ENCODE data around the gene FGR. TPM values are rescaled to one million over a fixed set of nuclear protein-coding genes. Genes with fewer than 3 reads are reported as not detected.

Gene FGR
- total RNA-seq, 4 donors from 2014 or later, result 4.3 to 9.8 (median 5.2) TPM

DNA sequence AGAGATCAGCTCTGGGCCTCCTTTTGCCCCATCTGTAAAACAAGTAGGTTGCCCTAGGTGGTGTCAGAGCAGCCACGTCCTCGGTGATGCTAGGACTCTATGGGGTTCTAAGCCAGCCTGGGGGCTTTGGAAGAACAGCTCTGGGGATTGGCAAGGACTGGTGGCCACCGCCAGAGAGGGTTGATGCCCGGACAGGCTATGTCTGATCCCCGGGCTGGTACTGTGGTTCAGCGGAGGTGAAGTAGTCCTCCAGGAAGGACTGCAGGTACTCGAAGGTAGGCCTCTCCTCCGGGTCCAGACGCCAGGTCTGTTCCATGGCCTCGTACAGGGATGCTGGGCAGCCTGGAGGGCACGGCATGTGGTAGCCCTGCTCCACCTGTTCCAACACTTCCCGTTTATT lies 22.3 kb downstream of the FGR start:
- no peak overlapping the region for H3K4me3 ChIP-seq (ENCODE audit: low read depth, poor library complexity, severe bottlenecking)
- TF ChIP-seq CTCF (IDR thresholded peaks at IDR 0.05) (no peak), POLR2A (IDR thresholded peaks at IDR 0.05) (no peak)
- intact Hi-C loops (cut with DNase I; ENCODE audit: low total_unique reads), result no loop called here
- WGBS, 2 donors, result 78 to 90% methylated on average over 6 to 12 of the region's 12 CpGs
- no peak for DNase-seq (ENCODE audit: low spot score in 2 of 2)

GRCh38 chr1:27611450-27611849 lies 23.5 kb downstream of the FGR start:
- TF ChIP-seq POLR2A (IDR thresholded peaks at IDR 0.05), result no peak
- no peak for TF ChIP-seq CTCF (IDR thresholded peaks at IDR 0.05)
- intact Hi-C loops (cut with DNase I; ENCODE audit: low total_unique reads), result no loop called here
- WGBS, 2 donors, result 78 to 86% methylated on average over 4 of the region's 4 CpGs
- DNase-seq (ENCODE audit: low spot score in 2 of 2), result no peak
- no peak overlapping the region for H3K4me3 ChIP-seq (ENCODE audit: low read depth, poor library complexity, severe bottlenecking)

DNA sequence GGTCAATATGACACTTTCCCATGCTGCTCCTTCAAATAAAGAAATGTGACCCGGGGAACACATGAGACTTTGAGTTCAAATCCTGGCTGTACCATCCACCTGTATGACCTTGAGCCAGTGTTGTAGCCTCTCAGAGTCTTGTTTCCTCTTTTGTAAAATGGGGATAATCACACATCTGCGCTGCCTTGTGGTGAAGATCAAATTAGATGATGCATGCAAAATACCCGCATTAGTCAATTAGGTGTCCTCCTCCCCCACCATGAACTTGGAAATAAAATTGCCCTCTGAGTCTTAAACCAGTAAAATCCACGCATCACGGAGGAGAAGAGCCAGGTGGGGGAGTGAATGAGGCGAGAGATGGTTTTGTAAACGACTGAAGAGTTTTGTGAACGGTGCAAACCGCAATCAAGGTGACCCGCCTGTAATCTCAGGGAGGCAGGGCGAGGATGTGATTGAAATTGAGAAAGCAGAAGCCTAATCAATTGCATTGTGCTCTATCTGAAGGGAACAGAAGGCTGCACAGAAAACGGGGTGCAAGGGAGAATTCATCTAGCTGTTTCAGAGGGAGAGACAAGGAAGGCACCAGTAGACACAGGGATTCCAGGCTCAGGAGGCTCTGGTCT lies 25.3 kb downstream of the FGR start:
- TF ChIP-seq CTCF (IDR thresholded peaks at IDR 0.05) (no peak), POLR2A (IDR thresholded peaks at IDR 0.05) (no peak)
- WGBS, 2 donors, result 83 to 85% methylated on average over 12 of the region's 12 CpGs
- H3K4me3 ChIP-seq (ENCODE audit: low read depth, poor library complexity, severe bottlenecking), result no peak overlapping the region
- intact Hi-C loops (cut with DNase I; ENCODE audit: low total_unique reads), result loop anchor here (10.0 kb wide), 1 partner anchor 315 kb away; no protein-coding TSS in a partner anchor
- DNase-seq (ENCODE audit: low spot score in 2 of 2), result no peak

DNA sequence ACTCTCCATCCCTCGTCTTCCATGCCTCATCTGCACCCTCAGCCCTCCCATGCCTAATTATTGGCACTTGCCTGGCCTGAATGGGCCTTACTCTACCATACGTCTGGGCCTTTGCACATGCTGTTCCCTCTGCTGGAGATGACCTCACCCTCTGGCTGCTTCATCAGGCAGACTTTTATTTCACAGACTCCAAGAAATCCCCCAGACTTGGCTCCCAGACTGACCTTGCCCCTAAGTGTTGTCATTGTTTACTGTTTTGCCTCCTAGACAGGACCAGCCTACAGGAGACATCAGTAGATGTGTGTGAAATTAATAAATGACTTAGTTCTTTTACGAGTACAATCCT lies 25.8 kb downstream of the FGR start:
- WGBS, 2 donors, result 56 to 61% methylated on average over 3 of the region's 3 CpGs
- intact Hi-C loops (cut with DNase I; ENCODE audit: low total_unique reads), result loop anchor here (10.0 kb wide), 1 partner anchor 314 kb away; no protein-coding TSS in a partner anchor
- TF ChIP-seq CTCF (IDR thresholded peaks at IDR 0.05) (no peak), POLR2A (IDR thresholded peaks at IDR 0.05) (no peak)
- no peak overlapping the region for H3K4me3 ChIP-seq (ENCODE audit: low read depth, poor library complexity, severe bottlenecking)
- no peak for DNase-seq (ENCODE audit: low spot score in 2 of 2)

DNA sequence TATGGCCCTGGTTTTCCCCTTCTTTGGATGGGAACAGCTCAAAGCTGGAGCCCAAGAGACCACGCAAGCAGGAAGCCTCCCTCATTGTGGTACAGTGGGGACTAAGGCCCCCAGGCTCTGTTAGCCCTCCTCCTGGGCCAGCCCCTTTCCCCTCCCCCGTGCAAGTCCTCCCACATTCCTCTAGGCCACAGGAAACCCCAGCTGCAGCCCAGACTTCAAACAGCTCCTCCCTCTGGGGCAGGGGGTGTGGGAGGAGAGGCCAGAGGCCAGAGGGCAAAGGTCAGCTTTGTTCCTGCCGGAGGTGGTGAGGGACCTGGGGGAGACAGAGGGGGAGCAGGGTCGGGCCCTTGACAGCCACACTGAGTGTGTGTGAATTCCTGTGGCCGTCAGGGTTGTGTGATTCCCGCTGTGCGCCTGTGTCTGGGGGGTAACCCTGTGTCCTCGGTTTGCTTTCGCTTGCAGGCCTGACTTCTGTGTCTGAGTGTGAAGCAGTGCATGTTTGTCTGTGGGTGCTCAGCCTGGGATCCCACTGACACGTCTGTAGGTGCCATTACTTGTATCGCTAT lies 27.7 kb downstream of the FGR start:
- intact Hi-C loops (cut with DNase I; ENCODE audit: low total_unique reads), result loop anchor here (2.0 to 10.0 kb wide), 2 partner anchors 53 to 313 kb away; no protein-coding TSS in a partner anchor
- DNase-seq (ENCODE audit: low spot score in 2 of 2), result no peak
- WGBS, 2 donors, result 74 to 84% methylated on average over 11 of the region's 11 CpGs
- peak in 1 of 3 donors; percentile 14 for TF ChIP-seq CTCF (IDR thresholded peaks at IDR 0.05)
- no peak for TF ChIP-seq POLR2A (IDR thresholded peaks at IDR 0.05)
- no peak overlapping the region for H3K4me3 ChIP-seq (ENCODE audit: low read depth, poor library complexity, severe bottlenecking)

All from lower leg skin (tissue), 4 donors.